Cerebellar nuclear complex (tissue), 1 donor: ENCODE data around the gene CGNL1.

Experiments
- DNase-seq, 2 experiments: peaks; one replicate each; lab custom pipeline; 2025; lab: John Stamatoyannopoulos, UW

Gene CGNL1

DNA sequence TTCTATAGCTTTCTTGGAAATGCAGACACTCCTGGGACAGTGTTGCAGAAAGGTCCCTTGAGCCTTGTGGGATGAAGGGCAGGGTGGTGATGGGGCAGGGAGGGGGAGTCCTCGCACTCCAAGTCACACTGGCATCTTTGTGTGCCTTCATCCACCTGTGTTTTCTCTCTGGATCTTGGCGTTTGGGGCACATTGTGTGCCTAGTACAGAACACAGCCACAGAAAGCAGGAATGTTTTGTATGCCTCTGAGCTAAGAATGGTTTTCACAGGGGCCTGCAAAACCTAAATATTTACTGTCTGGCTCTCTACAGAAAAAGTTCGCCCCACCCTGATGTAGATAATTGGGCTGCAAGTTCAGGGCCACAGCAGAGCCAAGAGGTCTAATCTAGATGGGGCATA, 221.1 kb downstream of the CGNL1 start:
- DNase-seq: no peak

DNA sequence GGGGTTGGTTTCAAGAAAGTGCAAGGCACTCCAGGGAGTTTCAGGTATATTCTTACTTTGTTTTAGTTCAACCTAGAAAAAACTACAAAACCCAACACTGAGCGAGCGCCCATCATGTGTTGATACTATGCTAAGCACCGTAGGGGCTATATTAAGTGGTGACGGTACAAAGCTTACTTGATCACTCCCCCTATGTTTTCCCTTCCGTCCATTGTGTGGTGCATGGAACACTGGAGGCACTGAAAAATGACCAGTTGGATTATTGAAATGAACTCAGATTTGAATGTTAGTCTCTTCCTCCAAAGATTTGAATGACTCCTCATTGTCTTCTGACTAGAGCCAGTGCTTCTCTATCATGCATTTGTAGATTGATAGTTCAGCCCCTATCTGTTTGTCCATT, 222.0 kb downstream of the CGNL1 start:
- no peak for DNase-seq

DNA sequence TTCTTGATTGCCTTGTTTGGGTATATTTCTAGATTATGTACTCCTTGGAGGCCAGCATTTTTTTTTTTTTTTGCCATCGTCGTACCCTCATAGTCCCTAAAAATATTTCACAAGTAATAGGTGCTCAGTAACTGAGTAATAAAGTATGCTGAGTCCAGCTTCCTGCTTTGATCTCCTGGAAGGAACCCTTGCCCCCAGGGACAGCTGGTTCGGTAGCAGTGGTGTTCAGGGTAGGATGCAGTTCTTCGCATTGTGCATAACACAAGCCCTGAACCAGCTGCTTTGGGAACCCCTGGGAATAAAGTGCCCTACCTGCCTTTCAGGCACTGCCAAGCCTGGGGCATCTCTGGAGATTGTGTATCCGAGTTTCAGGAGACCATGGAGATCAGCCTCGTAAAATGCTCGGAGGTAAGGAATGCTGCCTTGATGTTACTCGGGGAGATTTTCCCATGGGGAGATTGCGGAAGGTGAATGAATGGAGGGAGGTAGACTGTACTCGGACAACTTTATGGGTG, 223.0 kb downstream of the CGNL1 start:
- no peak for DNase-seq

DNA sequence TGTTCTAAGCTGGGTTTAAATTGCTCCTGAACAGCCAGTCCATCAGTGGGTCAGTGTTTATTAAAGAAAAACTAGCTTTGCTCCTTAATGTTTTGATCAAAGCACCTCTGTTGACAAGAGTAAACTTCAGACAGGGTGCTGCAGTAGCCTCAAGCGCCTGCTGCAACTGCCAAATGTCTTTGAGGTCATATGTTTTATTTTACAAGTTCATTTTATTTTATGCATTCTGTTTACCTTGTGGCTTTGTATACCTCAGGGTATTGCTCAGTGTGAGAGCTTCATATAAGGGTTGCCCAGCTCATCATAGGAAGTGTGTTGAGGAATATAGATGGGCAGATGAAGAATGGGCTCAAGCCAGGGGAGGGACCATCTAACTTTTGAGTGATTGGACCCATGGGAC, 223.9 kb downstream of the CGNL1 start:
- no peak for DNase-seq
